ENCODE results near the gene MACC1. TPM values are rescaled to one million over a fixed set of nuclear protein-coding genes. Genes with fewer than 3 reads are reported as not detected.

Gene MACC1
- polyA plus RNA-seq, 1 experiment = not detected

DNA sequence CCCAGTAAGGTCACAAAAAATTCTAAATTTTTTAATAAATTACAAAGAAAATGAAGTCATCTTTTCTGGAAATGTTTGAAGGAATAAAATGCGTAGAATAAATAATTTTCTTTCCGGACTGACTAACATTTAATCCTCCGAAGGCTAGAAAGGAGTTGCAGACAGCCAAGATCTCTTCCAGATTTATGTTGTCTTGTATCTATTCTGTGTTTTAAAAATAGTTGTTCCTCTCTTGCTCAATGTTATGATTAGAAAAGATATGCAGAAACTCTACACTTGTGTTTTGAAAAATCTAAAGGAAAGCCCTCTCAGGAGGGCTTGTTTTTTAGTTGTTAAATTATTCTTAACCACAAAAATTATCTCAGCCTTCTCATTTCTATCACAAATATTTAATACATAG lies 70.7 kb downstream of the MACC1 start:
- POLR2A ChIA-PET = no interaction called here
- DNase-seq (ENCODE audit: low read depth) = no peak

DNA sequence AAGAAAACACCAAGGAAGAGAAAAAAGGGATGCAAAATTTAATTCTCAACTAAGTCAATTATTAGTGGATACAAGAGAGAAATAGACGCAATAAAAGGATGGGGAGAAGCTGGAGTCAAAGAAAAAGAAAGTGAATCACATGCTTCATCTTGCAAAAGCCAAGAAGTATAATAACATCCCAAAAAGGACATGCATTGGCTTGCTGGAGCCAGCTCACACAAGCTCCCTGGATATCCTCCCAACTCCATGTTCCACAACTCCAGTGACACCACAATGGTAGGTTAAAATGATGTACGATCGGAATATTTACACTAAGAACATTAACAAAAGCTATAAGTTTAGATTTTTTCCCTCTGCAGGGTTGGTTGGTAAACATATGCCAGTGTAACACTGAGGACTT lies 72.4 kb downstream of the MACC1 start:
- ChIA-PET POLR2A (no interaction called here), CTCF (no interaction called here)
- H3K4me3 ChIP-seq (ENCODE audit: low read depth, low read length) = no peak overlapping the region
- DNase-seq (ENCODE audit: low read depth) = no peak
- H3K36me3 ChIP-seq (ENCODE audit: control insufficient read depth, insufficient read depth, low read length) = no peaks in the 10 kb centered on the region
- H3K27me3 ChIP-seq (ENCODE audit: control insufficient read depth, insufficient read depth, low read length) = no peaks in the 10 kb centered on the region; the same call in 1 of the 2 replicates
- TF ChIP-seq CTCF (IDR thresholded peaks at IDR 0.05; ENCODE audit: insufficient read depth, low read depth, low read length) = no peak

More for the DNA sequence above, 70.7 kb downstream of the MACC1 start:
- Histone ChIP-seq H3K36me3 (ENCODE audit: control insufficient read depth, insufficient read depth, low read length) (no peaks in the 10 kb centered on the region), H3K27me3 (ENCODE audit: control insufficient read depth, insufficient read depth, low read length) (no peaks in the 10 kb centered on the region; the same call in 1 of the 2 replicates), H3K4me3 (ENCODE audit: low read depth, low read length) (no peak overlapping the region)
- no peak for TF ChIP-seq CTCF (IDR thresholded peaks at IDR 0.05; ENCODE audit: insufficient read depth, low read depth, low read length)
- CTCF ChIA-PET = no interaction called here

GRCh38 chr7:20141666-20142065 lies 75.5 kb downstream of the MACC1 start:
- no peak for TF ChIP-seq CTCF (IDR thresholded peaks at IDR 0.05; ENCODE audit: insufficient read depth, low read depth, low read length)
- DNase-seq (ENCODE audit: low read depth) = no peak
- no peak overlapping the region for H3K4me3 ChIP-seq (ENCODE audit: low read depth, low read length)
- no peaks in the 10 kb centered on the region for H3K36me3 ChIP-seq (ENCODE audit: control insufficient read depth, insufficient read depth, low read length)
- POLR2A ChIA-PET = no interaction called here
- no peaks in the 10 kb centered on the region for H3K27me3 ChIP-seq (ENCODE audit: control insufficient read depth, insufficient read depth, low read length)
- CTCF ChIA-PET = no interaction called here

DNA sequence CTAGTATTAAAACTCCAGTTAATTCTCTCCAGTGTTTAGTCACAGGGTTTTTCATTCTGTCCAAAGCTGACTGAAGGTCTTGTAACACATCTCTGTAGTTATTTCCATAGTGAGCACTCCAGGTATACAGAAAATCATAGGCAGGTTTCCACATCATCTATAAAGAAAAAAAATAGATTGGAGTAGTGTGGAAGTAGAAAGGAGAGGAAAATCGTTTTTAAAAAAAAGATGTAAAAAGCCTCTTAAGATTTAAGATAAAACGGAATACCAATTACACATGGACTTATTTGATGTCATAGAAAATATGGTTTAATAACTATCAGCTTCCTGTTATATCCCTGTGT lies 76.2 kb downstream of the MACC1 start:
- no peak for TF ChIP-seq CTCF (IDR thresholded peaks at IDR 0.05; ENCODE audit: insufficient read depth, low read depth, low read length)
- H3K36me3 ChIP-seq (ENCODE audit: control insufficient read depth, insufficient read depth, low read length) = no peaks in the 10 kb centered on the region
- ChIA-PET POLR2A (no interaction called here), CTCF (interaction anchor here (0.7 kb wide), 1 partner anchor 9 kb away, joined by 5 read pairs; no protein-coding TSS in a partner anchor)
- H3K27me3 ChIP-seq (ENCODE audit: control insufficient read depth, insufficient read depth, low read length) = no peaks in the 10 kb centered on the region
- no peak for DNase-seq (ENCODE audit: low read depth)
- no peak overlapping the region for H3K4me3 ChIP-seq (ENCODE audit: low read depth, low read length)

DNA sequence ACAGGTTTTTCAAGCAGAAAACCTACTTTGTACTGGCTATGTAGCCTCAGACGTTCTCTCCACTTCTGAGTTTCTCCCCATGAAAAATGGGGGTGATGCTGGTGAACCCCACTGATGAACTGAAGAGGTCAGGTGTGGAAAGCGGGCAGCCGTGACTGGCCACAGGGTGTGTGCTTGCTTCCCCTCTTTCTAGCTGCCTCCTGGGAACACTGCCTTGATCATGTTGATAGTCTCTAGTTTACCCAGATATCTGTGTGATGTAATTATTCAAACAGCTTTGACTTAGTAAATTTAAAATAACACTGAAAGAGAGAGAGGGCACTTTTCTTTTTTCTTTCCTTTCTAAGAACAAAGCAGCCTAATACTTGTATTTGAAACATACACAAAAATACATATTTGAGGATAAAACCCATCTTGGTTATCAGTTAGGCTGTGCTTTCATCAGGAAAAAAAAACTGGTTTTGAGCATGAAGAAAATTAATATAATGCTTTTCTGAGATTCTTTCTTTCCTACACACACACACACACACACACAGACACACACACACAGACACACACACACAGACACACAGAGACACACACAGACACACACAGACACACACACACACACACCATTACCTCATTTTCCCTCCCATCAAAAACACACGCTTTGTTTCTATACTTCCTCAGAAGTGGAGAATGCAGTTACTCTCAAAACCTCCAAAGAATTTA lies 76.7 kb downstream of the MACC1 start:
- POLR2A ChIA-PET = no interaction called here
- no peaks in the 10 kb centered on the region for H3K27me3 ChIP-seq (ENCODE audit: control insufficient read depth, insufficient read depth, low read length)
- no peak for DNase-seq (ENCODE audit: low read depth)
- no peaks in the 10 kb centered on the region for H3K36me3 ChIP-seq (ENCODE audit: control insufficient read depth, insufficient read depth, low read length)
- TF ChIP-seq CTCF (IDR thresholded peaks at IDR 0.05; ENCODE audit: insufficient read depth, low read depth, low read length) = no peak
- CTCF ChIA-PET = interaction anchor here (0.6 to 0.7 kb wide), 2 partner anchors 8 to 77 kb away, joined by 3 to 5 read pairs; no protein-coding TSS in a partner anchor
- no peak overlapping the region for H3K4me3 ChIP-seq (ENCODE audit: low read depth, low read length)

Data from BJ (cell line).